EH (cell line): Measurements from ENCODE around the gene NEBL.
"Not testable (repeated sequence)": the region's sequence is repeated elsewhere in the genome, so short reads cannot be mapped to it uniquely, and the experiment has no call there.

Source experiments
- DNase-seq: peaks from one replicate; pipeline ENCODE4 v3.0.0-alpha.2; 2015; ENCODE audit warnings: low read depth

NEBL gene

GRCh38 chr10:20897146-20897825 lies at the start of gene NEBL:
Gene NEBL (minus strand): TSS chr10:20897311. CDS start chr10:20897205, 106 bp downstream.
- DNase-seq, result no peak

GRCh38 chr10:20945546-20946332 lies 48.6 kb upstream of the NEBL start:
- no peak for DNase-seq

GRCh38 chr10:20944789-20945502 lies 47.8 kb upstream of the NEBL start:
- no peak for DNase-seq

GRCh38 chr10:20939414-20939813 lies 42.3 kb upstream of the NEBL start:
- not testable (repeated sequence) for DNase-seq

GRCh38 chr10:20936396-20936795 lies 39.3 kb upstream of the NEBL start:
- no peak for DNase-seq

- no peak for DNase-seq
These were observed 38.8 kb upstream of the NEBL start for GRCh38 chr10:20935931-20936330.

GRCh38 chr10:20935301-20935700 lies 38.2 kb upstream of the NEBL start:
- no peak for DNase-seq

- no peak for DNase-seq
These were observed 36.6 kb upstream of the NEBL start for GRCh38 chr10:20933705-20934104.

- no peak for DNase-seq
These were observed 35.6 kb upstream of the NEBL start for GRCh38 chr10:20932606-20933126.

- DNase-seq, result no peak
These were observed 34.2 kb upstream of the NEBL start for GRCh38 chr10:20931156-20931795.

- no peak for DNase-seq
These were observed 30.3 kb upstream of the NEBL start for GRCh38 chr10:20927456-20927855.

- no peak for DNase-seq
These were observed 25.3 kb upstream of the NEBL start for GRCh38 chr10:20922451-20922850.

- DNase-seq, result no peak
These were observed 24.9 kb upstream of the NEBL start for GRCh38 chr10:20922033-20922432.

GRCh38 chr10:20920061-20920460 lies 22.9 kb upstream of the NEBL start:
- DNase-seq, result no peak

GRCh38 chr10:20919481-20919880 lies 22.4 kb upstream of the NEBL start:
- DNase-seq, result no peak

- DNase-seq, result no peak
These were observed 19.9 kb upstream of the NEBL start for GRCh38 chr10:20916976-20917375.

GRCh38 chr10:20912969-20913368 lies 15.9 kb upstream of the NEBL start:
- no peak for DNase-seq

GRCh38 chr10:20911626-20912025 lies 14.5 kb upstream of the NEBL start:
- no peak for DNase-seq

- no peak for DNase-seq
These were observed 12.7 kb upstream of the NEBL start for GRCh38 chr10:20909801-20910200.

- DNase-seq, result no peak
These were observed 11.3 kb upstream of the NEBL start for GRCh38 chr10:20908391-20908790.

- no peak for DNase-seq
These were observed 6.7 kb upstream of the NEBL start for GRCh38 chr10:20903635-20904390.
